ENCODE data around the gene IPCEF1.

DNA sequence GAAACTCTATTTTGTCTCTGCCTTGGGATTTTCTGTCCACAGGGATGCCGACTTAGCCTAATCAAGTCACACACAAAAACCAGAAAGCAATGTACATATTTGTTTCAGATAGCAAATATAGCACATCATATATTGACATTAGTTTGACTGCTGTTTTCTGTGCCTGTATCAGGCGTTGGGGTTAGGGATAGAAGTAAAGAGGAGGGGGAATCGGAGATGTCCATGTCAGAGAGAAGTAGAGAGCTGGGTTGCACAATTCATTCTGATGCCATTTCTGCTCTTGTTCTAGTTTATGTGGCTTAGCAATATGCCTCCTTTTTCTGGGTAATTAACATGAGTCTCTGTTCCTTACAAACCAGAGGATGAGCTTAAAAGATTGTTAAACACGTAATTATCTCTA is 14.7 kb upstream of the IPCEF1 start:
- TF ChIP-seq POLR2A (IDR thresholded peaks at IDR 0.05; ENCODE audit: low read depth, low read length), result no peak
- TF ChIP-seq, protein P1, sequence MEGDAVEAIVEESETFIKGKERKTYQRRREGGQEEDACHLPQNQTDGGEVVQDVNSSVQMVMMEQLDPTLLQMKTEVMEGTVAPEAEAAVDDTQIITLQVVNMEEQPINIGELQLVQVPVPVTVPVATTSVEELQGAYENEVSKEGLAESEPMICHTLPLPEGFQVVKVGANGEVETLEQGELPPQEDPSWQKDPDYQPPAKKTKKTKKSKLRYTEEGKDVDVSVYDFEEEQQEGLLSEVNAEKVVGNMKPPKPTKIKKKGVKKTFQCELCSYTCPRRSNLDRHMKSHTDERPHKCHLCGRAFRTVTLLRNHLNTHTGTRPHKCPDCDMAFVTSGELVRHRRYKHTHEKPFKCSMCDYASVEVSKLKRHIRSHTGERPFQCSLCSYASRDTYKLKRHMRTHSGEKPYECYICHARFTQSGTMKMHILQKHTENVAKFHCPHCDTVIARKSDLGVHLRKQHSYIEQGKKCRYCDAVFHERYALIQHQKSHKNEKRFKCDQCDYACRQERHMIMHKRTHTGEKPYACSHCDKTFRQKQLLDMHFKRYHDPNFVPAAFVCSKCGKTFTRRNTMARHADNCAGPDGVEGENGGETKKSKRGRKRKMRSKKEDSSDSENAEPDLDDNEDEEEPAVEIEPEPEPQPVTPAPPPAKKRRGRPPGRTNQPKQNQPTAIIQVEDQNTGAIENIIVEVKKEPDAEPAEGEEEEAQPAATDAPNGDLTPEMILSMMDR (conservative IDR thresholded peaks at IDR 0.05; ENCODE audit: low read depth, low read length), result no peak
- TF ChIP-seq CEBPB (IDR thresholded peaks at IDR 0.05; ENCODE audit: low read depth, low read length), result peak; percentile 53; the same call in 1 of the 2 replicates
